Measurements from ENCODE around the gene CLEC5A.

GRCh38 chr7:141950806-141951205, 4.0 kb upstream of the CLEC5A start:
- TF ChIP-seq CTCF (IDR thresholded peaks at IDR 0.05) (no peak), EZH2 (IDR thresholded peaks at IDR 0.05; ENCODE audit: borderline replicate concordance, insufficient read depth, low read depth, low read length, poor library complexity, severe bottlenecking) (no peak)
